Tibial nerve (tissue), 4 donors: ENCODE measurements around the gene FKBP9. TPM values are rescaled to one million over a fixed set of nuclear protein-coding genes. Genes with fewer than 3 reads are reported as not detected.

Experiments used
- DNase-seq, 2 donors: peaks; one replicate each; pipeline ENCODE4 v3.0.0-alpha.2; 2019; ENCODE audit warnings: low spot score in 2 of 2
- H3K27ac ChIP-seq, 4 donors: fragments of 200-600 bp; sonication (generic) in 3 of 4; one replicate each; pipeline ENCODE4 v1.5.1; 2017 to 2019; ENCODE audit warnings: mild to moderate bottlenecking in 1 of 4
- H3K27me3 ChIP-seq, 2 donors: fragments of 200-600 bp; sonication (generic) in 1 of 2; one replicate each; pipeline versions ENCODE4 v1.5.1 to v1.6.0; 2017 to 2019
- H3K36me3 ChIP-seq, 3 donors: fragments of 200-600 bp; sonication (generic); one replicate each; pipeline ENCODE4 v1.5.1; 2018 to 2019
- H3K4me1 ChIP-seq, 4 donors: fragments of 200-600 bp; sonication (generic) in 3 of 4; one replicate each; pipeline ENCODE4 v1.5.1; 2017 to 2019
- H3K4me3 ChIP-seq, 4 donors: fragments of 200-600 bp; sonication (generic) in 3 of 4; one replicate each; pipeline ENCODE4 v1.5.1; 2017 to 2019; ENCODE audit warnings: mild to moderate bottlenecking in 1 of 4, moderate library complexity in 1 of 4
- H3K9me3 ChIP-seq, 4 donors: fragments of 200-600 bp; sonication (generic) in 3 of 4; one replicate each; pipeline ENCODE4 v1.5.1; 2017 to 2019
- CTCF ChIP-seq, 5 experiments: fragments of 200-600 bp in 3 of 5; fragments of 450-650 bp in 2 of 5; sonication (generic) in 3 of 5; IDR thresholded peaks; one replicate each; pipeline ENCODE4 v1.5.1; 2016 to 2019; ENCODE audit warnings: antibody characterized with exemption in 5 of 5, mild to moderate bottlenecking in 3 of 5, moderate library complexity in 2 of 5
- EP300 ChIP-seq, 2 donors: sonication (generic); formaldehyde crosslinking; IDR thresholded peaks; one replicate each; pipeline ENCODE4 v1.6.1; 2017; ENCODE audit warnings: antibody characterized with exemption in 2 of 2, mild to moderate bottlenecking in 1 of 2
- POLR2A ChIP-seq, 2 donors: fragments of 450-650 bp; IDR thresholded peaks; one replicate each; pipeline ENCODE4 v1.6.1; 2017; ENCODE audit warnings: antibody characterized with exemption in 2 of 2, mild to moderate bottlenecking in 2 of 2, moderate library complexity in 2 of 2
- WGBS, 2 donors: methylation state at CpG; one replicate each; pipeline ENCODE4 v1.1.5; 2018; 5-methylcytosine and 5-hydroxymethylcytosine counted together
- total RNA-seq, 4 donors: library from RNA; depleted of rRNA; stranded (reverse); fragments of >200 nt; gene quantifications; one replicate each; pipeline ENCODE4 v1.1.0, GENCODE V29; 2016

Gene FKBP9
- total RNA-seq, 4 donors from 2014 or later = 262 to 522 (median 320) TPM

- DNase-seq = no peak
Measured at GRCh38 chr7:32921896-32922295, 35.3 kb upstream of the FKBP9 start.

GRCh38 chr7:32928785-32929298, 28.4 kb upstream of the FKBP9 start:
- no peak for DNase-seq
- WGBS, 2 donors = 80 to 85% methylated on average over 2 of the region's 2 CpGs
- no peak for TF ChIP-seq CTCF (IDR thresholded peaks at IDR 0.05)
- TF ChIP-seq EP300 (IDR thresholded peaks at IDR 0.05) = no peak
- no peak for TF ChIP-seq POLR2A (IDR thresholded peaks at IDR 0.05)
- Histone ChIP-seq H3K9me3 (no peaks in the 10 kb centered on the region), H3K36me3 (peaks cover 0 to 85% (median 0%) of the 10 kb centered on the region in 3 donors), H3K4me3 (no peak overlapping the region), H3K4me1 (peaks cover 0 to 9% (median 2%) of the 10 kb centered on the region in 4 donors), H3K27ac (no peak overlapping the region), H3K27me3 (no peaks in the 10 kb centered on the region)

More at GRCh38 chr7:32921896-32922295, 35.3 kb upstream of the FKBP9 start:
- no peak for TF ChIP-seq EP300 (IDR thresholded peaks at IDR 0.05)
- TF ChIP-seq CTCF (IDR thresholded peaks at IDR 0.05) = no peak
- no peak for TF ChIP-seq POLR2A (IDR thresholded peaks at IDR 0.05)
- WGBS, 2 donors = 67 to 76% methylated on average over 2 of the region's 2 CpGs
- no peaks in the 10 kb centered on the region for H3K4me1 ChIP-seq
- H3K27ac ChIP-seq = no peak overlapping the region
- H3K4me3 ChIP-seq = no peak overlapping the region
- no peaks in the 10 kb centered on the region for H3K27me3 ChIP-seq
- peaks cover 4 to 71% (median 7%) of the 10 kb centered on the region in 3 donors for H3K36me3 ChIP-seq
- no peaks in the 10 kb centered on the region for H3K9me3 ChIP-seq

- peaks cover 0 to 87% (median 0%) of the 10 kb centered on the region in 3 donors for H3K36me3 ChIP-seq
- H3K4me3 ChIP-seq = no peak overlapping the region
- H3K27ac ChIP-seq = peak overlapping the region in 2 of 4 donors; percentile 14 to 33
- H3K27me3 ChIP-seq = no peaks in the 10 kb centered on the region
- no peaks in the 10 kb centered on the region for H3K9me3 ChIP-seq
- WGBS, 2 donors = 75 to 79% methylated on average over 13 of the region's 13 CpGs
- DNase-seq = no peak
- TF ChIP-seq POLR2A (IDR thresholded peaks at IDR 0.05) (no peak), CTCF (IDR thresholded peaks at IDR 0.05) (no peak), EP300 (IDR thresholded peaks at IDR 0.05) (no peak)
- peaks cover 0 to 9% (median 2%) of the 10 kb centered on the region in 4 donors for H3K4me1 ChIP-seq
Measured at GRCh38 chr7:32929430-32930143, 27.7 kb upstream of the FKBP9 start.

GRCh38 chr7:32930378-32930777, 26.9 kb upstream of the FKBP9 start:
- Histone ChIP-seq H3K4me3 (no peak overlapping the region), H3K36me3 (peaks cover 0 to 83% (median 0%) of the 10 kb centered on the region in 3 donors), H3K27ac (no peak overlapping the region), H3K4me1 (peaks cover 0 to 12% (median 2%) of the 10 kb centered on the region in 4 donors), H3K27me3 (no peaks in the 10 kb centered on the region), H3K9me3 (no peaks in the 10 kb centered on the region)
- WGBS, 2 donors = 87 to 91% methylated on average over 5 to 7 of the region's 7 CpGs
- TF ChIP-seq POLR2A (IDR thresholded peaks at IDR 0.05) (no peak), CTCF (IDR thresholded peaks at IDR 0.05) (no peak), EP300 (IDR thresholded peaks at IDR 0.05) (no peak)
- DNase-seq = no peak

GRCh38 chr7:32935558-32935957, 21.7 kb upstream of the FKBP9 start:
- no peaks in the 10 kb centered on the region for H3K9me3 ChIP-seq
- H3K27me3 ChIP-seq = no peaks in the 10 kb centered on the region
- peaks cover 0 to 45% (median 13%) of the 10 kb centered on the region in 4 donors for H3K4me1 ChIP-seq
- no peak for DNase-seq
- H3K4me3 ChIP-seq = no peak overlapping the region
- H3K36me3 ChIP-seq = peaks cover 0 to 37% (median 0%) of the 10 kb centered on the region in 3 donors
- no peak overlapping the region for H3K27ac ChIP-seq
- TF ChIP-seq POLR2A (IDR thresholded peaks at IDR 0.05) (no peak), CTCF (IDR thresholded peaks at IDR 0.05) (no peak), EP300 (IDR thresholded peaks at IDR 0.05) (no peak)
- 81 to 86% methylated on average over 1 of the region's 1 CpG for WGBS, 2 donors
